ENCODE measurements around the gene RFX5.

- TF ChIP-seq CTCF (IDR thresholded peaks at IDR 0.05; ENCODE audit: low read depth, low read length, missing input control) (no peak), REST (IDR thresholded peaks at IDR 0.05) (no peak), JUND (IDR thresholded peaks at IDR 0.05) (no peak), GABPA (IDR thresholded peaks at IDR 0.05 in 1 of 2, conservative IDR thresholded peaks at IDR 0.05 in 1 of 2) (no peak), RAD21 (IDR thresholded peaks at IDR 0.05) (no peak), ATF3 (IDR thresholded peaks at IDR 0.05) (no peak), EGR1 (IDR thresholded peaks at IDR 0.05; ENCODE audit: low read depth in 2 of 2) (no peak), SP1 (IDR thresholded peaks at IDR 0.05) (no peak), HNF4G (IDR thresholded peaks at IDR 0.05) (no peak)
Measured at GRCh38 chr1:151326619-151327222, 20.3 kb downstream of the RFX5 start.

All from liver (tissue), 3 donors.